WTC11 (cell line): ENCODE results near the gene ASF1A.

ENCODE experiments used
- ATF2 ChIP-seq: sonication (generic); formaldehyde crosslinking; IDR thresholded peaks from 2 replicates; pipeline ENCODE4 v1.8.1; 2022; ENCODE audit warnings: low read depth, missing genetic modification reagents, borderline replicate concordance
- CTCF ChIP-seq: fragments of 200-600 bp; IDR thresholded peaks from 2 replicates; pipeline ENCODE4 v1.8.0; 2022; ENCODE audit warnings: antibody characterized with exemption
- NFE2L1 ChIP-seq: sonication (generic); formaldehyde crosslinking; IDR thresholded peaks from 2 replicates; pipeline ENCODE4 v1.8.1; 2023; ENCODE audit warnings: missing genetic modification reagents

- TF ChIP-seq NFE2L1 (CRISPR knock-in tag) (no peak), ATF2 (no peak), CTCF (no peak)
These were observed 20.7 kb upstream of the ASF1A start for GRCh38 chr6:118873239-118873638.
